ENCODE results near the gene SART3.

DNA sequence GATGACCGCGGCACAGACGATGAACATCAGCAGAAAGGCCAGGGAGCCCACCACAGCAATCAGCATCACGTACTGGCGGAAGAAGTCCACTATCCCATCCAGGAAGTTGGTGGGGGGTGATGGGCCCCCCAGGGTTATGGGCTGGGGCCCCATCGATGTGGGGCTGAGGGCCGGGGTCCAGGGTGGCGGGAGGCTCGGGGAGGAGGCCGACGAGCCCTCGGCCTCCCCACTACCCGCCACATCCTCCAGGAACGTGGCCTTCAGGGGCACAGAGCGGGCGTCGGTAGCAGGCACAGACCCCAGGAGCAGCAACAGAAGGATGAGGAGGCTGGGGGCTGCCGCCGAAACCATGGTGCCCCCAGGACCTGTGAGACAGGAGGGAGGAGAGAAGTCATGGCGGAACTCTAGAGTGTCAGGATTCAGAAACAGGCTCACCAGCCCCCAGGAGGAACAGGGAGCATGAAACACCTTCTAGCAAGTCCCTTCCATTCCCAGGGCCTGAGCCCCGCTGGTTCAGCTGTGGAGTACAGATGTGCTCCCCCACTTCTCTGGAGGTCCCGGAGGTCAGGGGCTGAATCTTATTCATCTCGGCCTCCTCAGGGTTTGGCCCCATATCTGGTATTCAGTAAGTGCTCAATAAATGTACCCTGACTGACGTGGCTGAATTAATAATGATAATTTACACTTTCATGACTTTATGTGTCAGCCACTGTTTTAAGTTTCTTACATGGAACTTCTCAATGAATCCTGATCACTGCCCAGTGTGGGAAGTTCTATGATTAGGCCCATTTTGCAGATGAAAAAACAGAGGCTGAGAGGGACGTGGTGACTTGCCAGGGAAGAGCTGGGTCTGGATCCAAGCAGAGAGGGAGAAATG, 31.3 kb upstream of the SART3 start:
- TF ChIP-seq CBX5 (CRISPR knock-in tag; IDR thresholded peaks at IDR 0.05; ENCODE audit: borderline replicate concordance) (no peak), SNRNP70 (IDR thresholded peaks at IDR 0.05; ENCODE audit: low read depth, low read length) (no peak), CTCF (CRISPR knock-in tag; IDR thresholded peaks at IDR 0.05) (no peak), ARNT (IDR thresholded peaks at IDR 0.05) (no peak), PCBP1 (IDR thresholded peaks at IDR 0.05; ENCODE audit: borderline replicate concordance, low read depth, low read length) (no peak), RFX5 (IDR thresholded peaks at IDR 0.05; ENCODE audit: low read depth, low read length) (no peak), EZH2 (conservative IDR thresholded peaks at IDR 0.05; ENCODE audit: low read depth, low read length) (no peak), YY1 (IDR thresholded peaks at IDR 0.05; ENCODE audit: insufficient read depth, insufficient replicate concordance, low read depth, low read length) (no peak), NFRKB (IDR thresholded peaks at IDR 0.05) (no peak)
- TF ChIP-seq, protein P1, sequence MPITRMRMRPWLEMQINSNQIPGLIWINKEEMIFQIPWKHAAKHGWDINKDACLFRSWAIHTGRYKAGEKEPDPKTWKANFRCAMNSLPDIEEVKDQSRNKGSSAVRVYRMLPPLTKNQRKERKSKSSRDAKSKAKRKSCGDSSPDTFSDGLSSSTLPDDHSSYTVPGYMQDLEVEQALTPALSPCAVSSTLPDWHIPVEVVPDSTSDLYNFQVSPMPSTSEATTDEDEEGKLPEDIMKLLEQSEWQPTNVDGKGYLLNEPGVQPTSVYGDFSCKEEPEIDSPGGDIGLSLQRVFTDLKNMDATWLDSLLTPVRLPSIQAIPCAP (CRISPR knock-in tag; IDR thresholded peaks at IDR 0.05; ENCODE audit: low read depth), result no peak

Data from HepG2 (cell line).